Measurements from ENCODE around the gene MFSD1.

Gene MFSD1, protein sequence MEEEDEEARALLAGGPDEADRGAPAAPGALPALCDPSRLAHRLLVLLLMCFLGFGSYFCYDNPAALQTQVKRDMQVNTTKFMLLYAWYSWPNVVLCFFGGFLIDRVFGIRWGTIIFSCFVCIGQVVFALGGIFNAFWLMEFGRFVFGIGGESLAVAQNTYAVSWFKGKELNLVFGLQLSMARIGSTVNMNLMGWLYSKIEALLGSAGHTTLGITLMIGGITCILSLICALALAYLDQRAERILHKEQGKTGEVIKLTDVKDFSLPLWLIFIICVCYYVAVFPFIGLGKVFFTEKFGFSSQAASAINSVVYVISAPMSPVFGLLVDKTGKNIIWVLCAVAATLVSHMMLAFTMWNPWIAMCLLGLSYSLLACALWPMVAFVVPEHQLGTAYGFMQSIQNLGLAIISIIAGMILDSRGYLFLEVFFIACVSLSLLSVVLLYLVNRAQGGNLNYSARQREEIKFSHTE

DNA sequence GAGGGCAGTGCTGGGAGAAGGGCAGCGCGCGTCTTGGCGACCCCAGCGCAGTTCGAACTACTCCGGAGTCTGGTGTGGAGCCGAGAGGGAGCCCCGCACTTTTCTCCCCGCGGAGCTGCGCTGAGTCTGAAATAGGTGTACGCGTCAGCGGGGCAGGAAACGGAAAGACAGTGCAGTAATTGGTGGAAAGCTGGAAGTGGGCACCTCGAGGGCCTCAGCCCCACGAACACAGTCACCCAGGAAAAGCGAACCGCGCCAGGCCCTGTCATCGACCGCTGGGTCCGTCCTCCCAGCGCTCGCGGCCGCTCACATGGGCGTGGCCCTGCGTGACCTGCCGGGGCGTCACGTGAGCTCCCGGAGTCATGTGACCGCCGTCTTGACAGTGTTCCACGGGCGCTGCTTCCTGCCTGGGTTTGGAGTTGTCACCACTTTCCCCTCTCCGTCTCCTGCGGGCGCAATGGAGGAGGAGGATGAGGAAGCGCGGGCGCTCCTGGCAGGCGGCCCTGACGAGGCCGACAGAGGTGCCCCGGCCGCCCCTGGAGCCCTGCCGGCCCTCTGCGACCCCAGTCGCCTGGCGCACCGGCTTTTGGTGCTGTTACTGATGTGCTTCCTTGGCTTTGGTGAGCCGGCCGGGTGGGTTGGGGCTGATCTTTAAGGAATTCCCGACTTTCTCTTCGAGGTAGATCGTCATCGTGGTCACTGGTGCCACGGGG, at the start of gene MFSD1:
MFSD1 (plus strand) TSS at position 359 of the 713 bp plus-strand sequence; CDS start at position 458, 99 bp downstream.
- peak; percentile 73 to 75 for DNase-seq (ENCODE audit: low read depth in 2 of 2, low spot score in 1 of 2)

DNA sequence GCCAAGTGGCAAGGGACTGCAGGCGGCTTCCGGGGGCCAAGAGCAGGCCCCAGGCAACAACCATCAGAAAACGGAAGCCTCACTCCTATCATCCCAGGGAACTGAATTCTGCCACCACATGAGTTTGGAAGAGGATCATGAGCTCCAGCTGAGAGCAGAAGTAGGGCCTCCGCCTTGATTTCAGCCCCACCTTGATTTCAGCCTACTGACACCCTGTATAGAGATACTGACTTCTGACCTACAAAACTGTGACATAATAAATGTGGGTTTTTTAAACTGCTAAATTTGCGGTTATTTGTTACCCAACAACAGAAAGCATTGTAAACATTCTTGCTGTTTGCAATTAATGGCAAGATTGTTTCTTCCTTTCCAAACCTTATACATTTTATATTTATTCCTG, 48.0 kb upstream of the MFSD1 start:
- no peak for DNase-seq (ENCODE audit: low read depth in 2 of 2, low spot score in 1 of 2)

DNA sequence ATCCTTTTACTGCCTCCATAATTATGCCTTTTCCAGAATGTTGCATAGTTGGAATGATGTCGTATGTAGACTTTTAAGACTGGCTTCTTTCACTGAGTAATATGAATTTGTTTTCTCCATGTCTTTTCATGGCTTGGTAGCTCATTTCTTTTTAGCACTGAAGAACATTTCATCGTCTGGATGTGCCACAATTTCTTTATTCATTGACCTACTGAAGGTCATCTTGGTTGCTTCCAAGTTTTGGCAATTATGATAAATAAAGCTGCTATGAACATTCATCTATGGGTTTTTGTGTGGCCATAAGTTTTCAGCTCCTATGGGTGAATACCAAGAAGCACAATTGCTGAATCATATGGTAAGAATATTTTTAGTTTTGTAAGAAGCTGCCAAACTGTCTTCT, 46.4 kb upstream of the MFSD1 start:
- no peak for DNase-seq (ENCODE audit: low read depth in 2 of 2, low spot score in 1 of 2)

DNA sequence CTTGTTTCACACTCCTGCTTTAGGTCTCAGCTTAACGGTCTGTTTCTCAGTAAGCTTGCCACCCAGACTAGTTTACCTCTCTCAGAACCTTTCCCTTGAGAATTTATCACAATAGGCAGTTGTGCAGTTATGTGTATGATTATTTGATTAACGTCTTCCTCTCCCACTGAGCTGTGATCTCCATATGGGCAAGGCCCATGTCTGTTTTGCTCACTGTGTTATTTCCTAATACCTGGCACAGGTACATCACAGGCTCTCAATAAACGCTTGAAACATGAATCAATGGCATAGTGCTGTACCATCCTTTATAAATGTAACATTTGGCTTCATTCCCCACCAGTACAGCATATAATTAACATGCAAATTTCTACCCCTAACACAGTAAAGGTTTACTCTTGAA, 40.5 kb upstream of the MFSD1 start:
- DNase-seq (ENCODE audit: low read depth in 2 of 2, low spot score in 1 of 2): no peak

DNA sequence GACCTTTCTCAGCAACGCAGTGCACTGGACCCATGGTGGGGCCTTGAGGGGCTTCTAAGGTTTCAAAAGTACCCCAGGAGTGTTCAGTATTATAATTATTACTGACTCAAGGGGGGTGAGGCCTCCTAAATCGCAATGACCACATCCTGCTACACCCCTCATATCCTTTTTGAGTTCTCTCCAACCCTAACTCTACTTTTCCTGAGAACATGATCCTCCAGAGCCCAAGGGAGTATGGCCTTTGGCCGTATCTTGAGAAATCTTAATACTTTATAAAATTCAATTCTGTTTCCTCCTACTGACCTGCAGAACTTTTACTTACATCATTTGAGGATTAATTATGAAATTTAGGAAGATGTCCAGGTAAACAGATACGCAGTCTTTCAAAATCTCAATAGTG, 39.2 kb upstream of the MFSD1 start:
- no peak for DNase-seq (ENCODE audit: low read depth in 2 of 2, low spot score in 1 of 2)

DNA sequence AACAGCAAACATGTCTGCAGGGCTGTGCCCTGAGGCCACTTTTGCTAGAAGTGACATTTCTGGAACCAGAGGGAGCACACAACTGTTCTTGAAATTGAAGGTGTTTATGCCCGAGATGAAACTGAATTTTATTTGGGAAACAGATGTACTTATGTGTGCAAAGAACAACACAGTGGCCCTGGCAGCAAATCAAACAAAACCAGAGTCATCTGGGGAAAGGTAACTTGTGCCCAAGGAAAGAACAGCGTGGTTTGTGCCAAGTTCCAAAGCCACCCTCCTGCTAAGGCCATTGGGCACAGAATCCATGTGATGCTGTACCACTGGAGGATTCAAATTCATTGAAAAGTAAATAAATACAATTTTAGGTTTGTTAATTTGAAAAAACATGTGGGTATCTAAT, 38.4 kb upstream of the MFSD1 start:
- DNase-seq (ENCODE audit: low read depth in 2 of 2, low spot score in 1 of 2): no peak

DNA sequence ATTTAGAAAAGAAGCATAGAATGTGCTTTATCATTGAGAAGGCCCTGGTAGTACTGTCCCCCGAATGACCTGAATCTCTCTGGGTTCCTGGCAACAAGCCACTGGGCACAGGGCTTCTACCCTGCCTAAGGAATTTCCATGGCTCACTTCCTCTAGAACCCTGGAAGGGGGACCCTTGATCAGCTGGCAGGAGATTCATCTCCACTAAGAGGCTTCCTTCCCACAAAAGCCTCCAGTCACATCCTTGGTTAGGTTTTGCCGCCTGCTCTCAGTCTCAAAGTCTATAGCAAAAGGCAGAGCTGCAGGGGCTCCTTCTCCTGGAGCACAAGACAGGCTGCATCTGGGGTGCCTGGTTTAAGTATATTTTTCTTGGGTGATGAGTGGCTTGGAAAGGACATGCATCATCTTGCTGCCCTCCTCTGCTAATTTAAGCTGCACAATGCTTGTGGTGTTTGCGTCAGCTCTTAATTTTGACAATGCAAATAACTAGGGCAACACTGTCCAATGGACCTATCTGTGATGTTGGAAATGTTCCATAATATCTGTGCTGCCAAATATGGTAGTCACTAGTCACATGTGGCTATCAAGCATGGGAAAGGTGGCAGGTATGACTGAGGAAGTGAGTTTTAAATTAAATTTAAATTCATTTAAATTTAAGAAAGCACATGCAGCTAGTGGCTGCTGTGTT, 36.2 kb upstream of the MFSD1 start:
- no peak for DNase-seq (ENCODE audit: low read depth in 2 of 2, low spot score in 1 of 2)

DNA sequence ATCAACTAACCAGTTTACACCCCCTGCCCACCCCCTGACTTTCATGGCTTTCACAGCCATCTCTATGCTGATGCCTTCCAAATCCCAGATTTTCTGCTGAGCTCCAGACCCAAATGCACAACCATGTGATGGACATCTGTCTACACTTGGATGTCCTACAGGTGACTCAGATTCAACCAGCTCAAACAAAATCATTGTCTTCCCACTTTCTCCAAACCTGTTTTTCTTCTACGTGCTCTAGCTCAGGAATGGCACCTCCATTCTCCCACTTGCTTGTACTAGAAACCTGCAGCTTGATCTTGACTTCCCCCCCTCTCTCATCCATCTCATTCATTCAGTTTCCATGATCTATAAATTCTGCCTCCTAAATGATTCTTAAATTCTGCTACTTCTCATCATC, 35.5 kb upstream of the MFSD1 start:
- no peak for DNase-seq (ENCODE audit: low read depth in 2 of 2, low spot score in 1 of 2)

DNA sequence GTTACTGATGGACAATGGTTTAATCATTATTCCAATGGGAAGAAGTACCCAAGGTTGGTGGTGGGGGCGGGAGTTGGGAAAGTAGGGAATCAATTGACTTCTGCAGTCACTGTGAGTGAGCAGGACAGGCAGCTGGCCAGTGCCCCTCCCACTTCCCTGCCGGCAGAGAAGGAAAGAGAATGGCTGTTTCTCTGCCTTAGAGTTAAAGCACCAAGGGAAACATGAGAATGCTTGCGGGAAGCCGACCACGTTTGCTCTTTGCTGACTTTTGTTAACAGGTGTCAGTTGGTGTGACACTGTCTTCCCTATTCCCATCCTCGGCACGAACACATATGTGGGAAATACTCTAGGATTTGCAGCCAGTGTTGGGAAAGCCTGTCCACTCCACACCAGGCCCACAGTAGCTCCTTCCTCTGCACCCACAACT, 33.5 kb upstream of the MFSD1 start:
- DNase-seq (ENCODE audit: low read depth in 2 of 2, low spot score in 1 of 2): no peak

DNA sequence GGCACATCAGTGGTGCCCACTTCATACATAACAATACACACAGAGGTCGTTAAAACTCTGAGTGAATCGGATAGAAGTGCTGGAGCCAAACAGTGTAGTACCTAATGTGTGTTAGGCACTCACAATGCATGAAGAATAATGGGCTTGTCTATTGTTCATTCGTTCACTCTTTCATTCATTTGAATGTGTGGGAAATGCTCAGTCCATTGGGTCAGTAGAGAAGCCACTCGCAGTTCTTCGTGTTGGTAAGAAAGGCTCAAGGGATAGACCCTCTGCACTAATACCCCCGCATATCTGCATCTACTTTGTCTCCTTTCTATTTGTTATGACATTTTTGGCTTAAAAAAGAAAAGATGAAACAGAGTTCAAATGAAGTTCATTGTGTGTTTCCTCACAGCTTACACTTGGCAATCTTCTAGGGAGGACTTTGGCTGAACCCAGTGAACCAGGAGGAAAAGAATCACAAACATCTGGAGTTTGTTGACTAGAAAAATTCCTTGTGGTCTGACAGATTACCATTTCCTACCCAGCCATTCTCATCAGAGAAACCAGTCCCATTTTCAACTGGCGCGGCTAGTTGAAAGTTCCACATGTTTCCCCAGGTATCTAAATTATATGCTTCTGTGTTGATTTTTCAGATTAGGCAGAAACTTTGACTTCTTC, 32.8 kb upstream of the MFSD1 start:
- no peak for DNase-seq (ENCODE audit: low read depth in 2 of 2, low spot score in 1 of 2)

DNA sequence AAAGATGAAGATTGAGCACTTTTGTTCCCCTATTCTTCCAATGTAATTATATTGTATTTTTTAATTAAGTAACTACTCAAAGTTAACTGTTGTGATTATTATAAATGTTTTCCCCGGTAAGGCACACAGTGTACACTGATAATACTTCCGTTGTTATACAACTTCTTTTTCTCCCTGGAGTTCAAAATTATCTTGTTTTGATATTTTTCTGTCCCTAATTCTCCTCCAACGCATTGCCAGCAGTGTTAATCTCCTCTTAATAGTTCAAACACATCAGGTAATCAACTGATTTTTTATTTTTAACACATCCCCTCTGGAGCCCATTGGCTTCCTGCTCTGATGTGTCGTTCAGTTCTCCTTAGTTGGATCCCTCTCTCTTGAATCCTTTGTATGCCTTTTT, 32.3 kb upstream of the MFSD1 start:
- no peak for DNase-seq (ENCODE audit: low read depth in 2 of 2, low spot score in 1 of 2)

DNA sequence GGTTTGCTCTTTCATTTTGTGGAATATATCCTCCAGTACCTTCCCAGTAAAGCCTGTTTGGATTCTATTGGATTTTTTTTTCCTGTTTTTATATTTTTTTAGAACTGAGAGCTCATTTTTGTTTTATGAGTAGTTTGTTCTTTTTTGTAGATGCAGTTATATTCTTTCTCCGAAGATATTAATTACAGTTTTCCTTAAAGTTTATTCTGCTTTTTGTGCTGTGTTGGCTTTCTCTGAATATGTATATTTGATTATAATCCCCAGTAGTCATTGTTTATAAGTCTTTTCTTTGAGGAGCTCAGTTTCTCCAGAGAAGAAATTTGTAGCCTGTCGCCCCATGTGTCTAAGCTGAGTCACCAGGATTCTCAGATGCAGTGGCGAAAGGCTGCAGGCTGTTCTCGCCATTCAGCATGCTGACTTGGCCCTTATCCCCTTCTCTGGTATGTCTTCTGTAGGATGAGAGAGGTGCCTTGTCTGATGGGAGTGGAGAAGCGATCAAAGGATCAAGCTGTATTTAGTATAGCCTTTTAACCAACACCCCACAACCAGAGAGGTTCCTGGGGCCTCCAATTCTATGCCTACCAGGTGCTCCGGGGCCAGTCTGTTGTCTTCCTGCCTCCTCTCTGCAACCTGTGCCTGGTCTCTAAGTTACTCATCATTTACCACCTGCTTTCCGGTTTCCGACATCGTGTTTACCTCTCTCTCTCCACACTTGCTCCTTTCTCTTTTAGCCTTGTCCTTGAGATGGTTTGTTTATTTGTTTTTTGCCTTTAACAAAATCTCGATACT, 31.7 kb upstream of the MFSD1 start:
- DNase-seq (ENCODE audit: low read depth in 2 of 2, low spot score in 1 of 2): no peak

DNA sequence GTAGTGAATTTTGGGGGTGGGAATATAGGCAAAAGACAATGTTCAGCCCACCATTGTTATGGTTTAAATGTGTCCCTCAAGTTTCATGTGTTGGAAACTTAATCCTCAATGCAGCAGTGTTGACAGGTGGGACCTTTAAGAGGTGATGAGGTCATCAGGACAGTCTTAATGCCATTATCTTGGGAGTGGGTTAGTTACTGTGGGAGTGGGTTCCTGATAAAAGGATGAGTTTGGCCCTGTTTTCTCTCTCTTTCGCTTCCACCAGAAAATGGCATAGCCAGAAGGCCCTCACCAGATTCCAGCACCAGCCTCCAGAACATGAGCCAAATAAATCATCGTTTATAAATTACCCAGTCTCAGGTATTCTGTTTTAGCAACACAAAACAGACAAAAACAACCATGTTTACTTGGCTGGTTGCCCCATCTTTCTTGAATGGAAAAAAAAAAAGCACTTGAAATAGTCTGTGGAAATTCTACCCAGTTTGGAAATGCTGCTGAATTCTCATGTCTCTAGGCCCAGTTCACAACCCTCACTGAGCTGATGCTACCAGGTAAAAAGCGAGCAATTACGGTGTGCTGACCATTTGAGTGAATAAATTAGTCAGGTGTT, 31.0 kb upstream of the MFSD1 start:
- DNase-seq (ENCODE audit: low read depth in 2 of 2, low spot score in 1 of 2): no peak

DNA sequence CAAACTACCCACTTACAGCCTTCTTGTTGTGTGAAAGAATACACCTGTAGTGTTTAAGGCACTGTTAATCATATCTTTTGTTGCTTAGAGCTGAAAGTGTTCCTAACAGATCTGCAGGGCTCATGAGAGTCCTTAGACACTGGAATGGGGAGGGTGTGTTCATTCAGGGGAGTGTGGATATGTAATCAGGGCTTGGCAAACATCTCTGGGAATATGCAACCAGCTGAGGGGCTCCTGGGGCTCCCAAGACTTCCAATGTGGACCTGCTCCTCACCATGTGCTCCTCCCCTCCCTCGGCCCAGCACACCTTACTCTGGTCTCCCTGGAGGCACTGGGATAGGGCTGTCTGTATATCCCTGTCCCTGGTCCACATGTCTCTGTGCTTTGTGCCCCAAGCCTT, 30.3 kb upstream of the MFSD1 start:
- no peak for DNase-seq (ENCODE audit: low read depth in 2 of 2, low spot score in 1 of 2)

DNA sequence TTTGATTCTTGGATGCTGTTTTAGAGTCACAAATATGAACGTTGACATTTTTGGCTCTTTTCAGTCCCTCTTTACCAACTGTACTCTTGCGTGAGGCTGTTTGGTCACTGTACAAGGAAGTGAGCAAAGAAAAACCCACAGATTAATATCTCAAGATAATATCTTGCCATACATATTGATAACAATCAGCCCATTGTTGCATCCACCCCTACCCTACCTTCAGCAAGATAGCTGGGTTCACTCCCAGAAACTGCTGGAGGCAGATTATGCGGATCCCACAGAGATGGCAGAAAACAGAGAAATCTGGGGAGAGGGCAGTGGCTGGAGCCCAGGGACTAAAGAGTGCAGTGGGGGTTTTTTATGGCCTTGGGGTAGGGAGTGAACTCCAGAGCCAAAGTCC, 29.9 kb upstream of the MFSD1 start:
- no peak for DNase-seq (ENCODE audit: low read depth in 2 of 2, low spot score in 1 of 2)

DNA sequence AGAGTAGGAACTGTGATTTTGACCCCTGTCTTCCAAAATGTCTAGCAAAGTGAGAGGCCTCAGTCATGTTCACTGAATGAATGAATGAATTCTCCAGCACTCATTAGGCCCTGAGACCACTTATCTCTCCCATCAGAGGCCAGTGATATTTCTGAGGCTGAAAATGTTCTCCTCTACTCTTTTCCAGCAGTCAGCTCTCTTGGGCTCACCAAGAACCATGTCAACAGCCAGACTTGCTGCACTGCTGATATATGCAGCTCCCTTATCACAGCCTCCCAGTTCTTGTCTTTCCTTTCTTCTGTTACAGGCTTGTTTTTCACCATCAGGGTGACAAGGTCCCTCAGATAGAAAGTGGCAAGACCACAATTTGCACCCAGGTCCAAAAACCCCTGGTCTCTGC, 28.7 kb upstream of the MFSD1 start:
- DNase-seq (ENCODE audit: low read depth in 2 of 2, low spot score in 1 of 2): no peak

DNA sequence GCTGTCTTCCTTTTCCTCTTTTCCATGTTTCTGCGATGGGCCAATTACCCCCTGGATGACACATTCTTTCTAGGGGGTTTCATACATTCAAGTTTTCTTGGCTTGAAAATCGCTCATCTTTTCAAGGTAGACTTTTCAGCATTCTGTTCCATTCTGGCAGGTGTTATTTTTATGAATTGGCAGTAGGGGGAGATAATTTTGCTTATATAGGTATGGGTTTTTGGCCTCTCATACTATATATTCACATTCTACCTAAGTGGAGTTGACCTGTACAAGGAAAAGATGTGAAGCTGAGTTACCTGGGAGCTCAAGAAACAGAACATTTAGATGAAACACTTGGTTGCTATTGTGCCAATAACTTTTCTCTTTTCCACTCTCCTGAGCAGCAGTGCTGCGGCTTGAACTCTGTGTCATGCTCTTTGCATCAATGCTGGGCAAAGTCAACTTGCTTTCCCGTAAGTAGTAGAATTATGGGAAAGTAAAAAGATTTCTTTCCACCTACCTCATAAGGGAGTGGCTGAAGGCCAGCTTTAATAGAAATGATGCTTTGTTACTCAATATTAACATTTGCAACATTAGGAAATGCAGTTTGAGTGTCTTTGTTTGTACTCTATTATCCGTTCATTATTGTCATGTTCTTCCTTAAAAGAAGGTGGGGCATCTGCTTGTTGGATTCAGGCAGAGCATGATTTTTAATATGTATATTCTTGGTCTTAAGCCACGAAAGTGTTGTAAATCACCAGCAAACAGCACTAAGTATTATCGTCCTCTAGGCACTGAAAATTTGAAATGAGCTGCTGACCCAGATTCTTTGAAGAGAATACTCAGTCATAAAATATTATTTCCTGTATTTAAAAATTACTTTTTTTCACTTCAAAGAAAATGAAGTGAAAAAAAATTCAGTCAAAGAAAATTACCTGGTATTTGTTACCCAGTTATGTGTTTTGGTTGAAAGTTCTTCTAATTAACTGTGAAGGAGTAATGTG, 27.7 kb upstream of the MFSD1 start:
- no peak for DNase-seq (ENCODE audit: low read depth in 2 of 2, low spot score in 1 of 2)

DNA sequence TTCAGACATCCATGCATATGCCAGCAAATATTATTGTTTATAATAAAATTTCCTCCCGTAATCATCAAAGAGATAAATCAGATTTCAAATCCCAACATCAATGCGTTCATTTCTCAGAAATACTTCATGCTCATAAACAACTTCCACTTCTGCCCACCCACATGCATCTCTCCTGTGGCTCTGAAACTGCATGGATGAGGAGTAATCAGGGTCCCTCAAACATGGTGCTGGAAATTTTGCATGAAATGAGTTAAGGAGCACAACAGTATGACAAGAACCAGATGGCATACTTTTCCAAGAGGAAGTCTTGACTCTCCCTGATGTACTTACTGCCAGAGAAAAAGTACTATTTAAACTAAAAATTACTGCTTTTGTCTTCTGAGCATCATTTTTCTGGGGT, 26.9 kb upstream of the MFSD1 start:
- DNase-seq (ENCODE audit: low read depth in 2 of 2, low spot score in 1 of 2): no peak
